Ascending aorta (tissue), 2 donors: Measurements from ENCODE around the gene MCC. TPM values are rescaled to one million over a fixed set of nuclear protein-coding genes. Genes with fewer than 3 reads are reported as not detected.

Experiments used
- DNase-seq, 2 donors: peaks; one replicate each; pipeline ENCODE4 v3.0.0-alpha.2; 2019; ENCODE audit warnings: low spot score in 2 of 2
- H3K27ac ChIP-seq, 2 donors: fragments of 200-600 bp; sonication (generic); one replicate each; pipeline ENCODE4 v1.5.1; 2016 to 2017; ENCODE audit warnings: mild to moderate bottlenecking in 1 of 2
- H3K27me3 ChIP-seq: fragments of 200-600 bp; sonication (generic); one replicate; pipeline ENCODE4 v1.5.1; 2017
- H3K36me3 ChIP-seq, 2 donors: fragments of 200-600 bp; sonication (generic); one replicate each; pipeline ENCODE4 v1.5.1; 2016
- H3K4me1 ChIP-seq, 2 donors: fragments of 200-600 bp; sonication (generic); one replicate each; pipeline ENCODE4 v1.5.1; 2016 to 2017; ENCODE audit warnings: mild to moderate bottlenecking in 1 of 2
- H3K4me3 ChIP-seq, 2 donors: fragments of 200-600 bp; sonication (generic); one replicate each; pipeline ENCODE4 v1.5.1; 2016 to 2017; ENCODE audit warnings: mild to moderate bottlenecking in 1 of 2
- H3K9me3 ChIP-seq, 2 donors: fragments of 200-600 bp; sonication (generic); one replicate each; pipeline ENCODE4 v1.5.1; 2016
- CTCF ChIP-seq, 3 experiments: fragments of 200-600 bp in 2 of 3; fragments of 450-650 bp in 1 of 3; sonication (generic) in 2 of 3; IDR thresholded peaks; one replicate each; pipeline ENCODE4 v1.5.1; 2016 to 2019; ENCODE audit warnings: antibody characterized with exemption in 3 of 3, mild to moderate bottlenecking in 1 of 3, moderate library complexity in 1 of 3
- intact Hi-C: fragments of 100-400 bp; cut with DNase I; formaldehyde crosslinking; loops from one replicate; pipeline ENCODE4 v1.15.1; 2023
- total RNA-seq: library from RNA; depleted of rRNA; stranded (reverse); fragments of >200 nt; gene quantifications from one replicate; pipeline ENCODE4 v1.1.0, GENCODE V29; 2016

The MCC gene
- total RNA-seq, 1 donor from 2014 or later = 67.9 TPM

GRCh38 chr5:113263545-113263944 lies 224.7 kb downstream of the MCC start:
- no peak for DNase-seq
- Histone ChIP-seq H3K4me1 (no peaks in the 10 kb centered on the region), H3K36me3 (no peaks in the 10 kb centered on the region), H3K9me3 (no peaks in the 10 kb centered on the region), H3K27ac (no peak overlapping the region), H3K27me3 (no peaks in the 10 kb centered on the region), H3K4me3 (no peak overlapping the region)
- intact Hi-C loops = no loop called here
- TF ChIP-seq CTCF (IDR thresholded peaks at IDR 0.05) = no peak

GRCh38 chr5:113262674-113263073 lies 225.6 kb downstream of the MCC start:
- no peak for DNase-seq
- TF ChIP-seq CTCF (IDR thresholded peaks at IDR 0.05) = no peak
- H3K4me1 ChIP-seq = no peaks in the 10 kb centered on the region
- H3K27ac ChIP-seq = no peak overlapping the region
- H3K27me3 ChIP-seq = no peaks in the 10 kb centered on the region
- no peak overlapping the region for H3K4me3 ChIP-seq
- no peaks in the 10 kb centered on the region for H3K36me3 ChIP-seq
- H3K9me3 ChIP-seq = no peaks in the 10 kb centered on the region
- intact Hi-C loops = no loop called here

- Histone ChIP-seq H3K4me3 (no peak overlapping the region), H3K4me1 (no peaks in the 10 kb centered on the region), H3K9me3 (no peaks in the 10 kb centered on the region), H3K27me3 (no peaks in the 10 kb centered on the region), H3K27ac (no peak overlapping the region), H3K36me3 (no peaks in the 10 kb centered on the region)
- DNase-seq = no peak
- intact Hi-C loops = no loop called here
- TF ChIP-seq CTCF (IDR thresholded peaks at IDR 0.05) = no peak
Measured at GRCh38 chr5:113259034-113259433, 229.2 kb downstream of the MCC start.

GRCh38 chr5:113257545-113257944 lies 230.7 kb downstream of the MCC start:
- intact Hi-C loops = no loop called here
- Histone ChIP-seq H3K4me1 (no peaks in the 10 kb centered on the region), H3K27ac (no peak overlapping the region), H3K36me3 (no peaks in the 10 kb centered on the region), H3K4me3 (no peak overlapping the region), H3K9me3 (no peaks in the 10 kb centered on the region), H3K27me3 (no peaks in the 10 kb centered on the region)
- DNase-seq = no peak
- no peak for TF ChIP-seq CTCF (IDR thresholded peaks at IDR 0.05)

- no peak for DNase-seq
- intact Hi-C loops = no loop called here
- no peaks in the 10 kb centered on the region for H3K36me3 ChIP-seq
- TF ChIP-seq CTCF (IDR thresholded peaks at IDR 0.05) = no peak
- no peaks in the 10 kb centered on the region for H3K9me3 ChIP-seq
- no peak overlapping the region for H3K4me3 ChIP-seq
- H3K27me3 ChIP-seq = no peaks in the 10 kb centered on the region
- H3K27ac ChIP-seq = no peak overlapping the region
- H3K4me1 ChIP-seq = no peaks in the 10 kb centered on the region
Measured at GRCh38 chr5:113256671-113257452, 231.4 kb downstream of the MCC start.
